Measurements from ENCODE around the gene EPHA4. TPM values are rescaled to one million over a fixed set of nuclear protein-coding genes. Genes with fewer than 3 reads are reported as not detected.

Gene EPHA4
- total and polyA plus RNA-seq, 9 donors: 11.3 to 39.3 (median 24.9) TPM

- intact Hi-C loops (cut with DNase I): no loop called here
- 96 to 100% (median 100%) methylated on average over 1 of the region's 1 CpG for WGBS, 3 donors
- H3K4me3 ChIP-seq: no peak overlapping the region
- H3K27me3 ChIP-seq: no peaks in the 10 kb centered on the region
- no peaks in the 10 kb centered on the region for H3K36me3 ChIP-seq
- no peaks in the 10 kb centered on the region for H3K4me1 ChIP-seq (ENCODE audit: insufficient read depth)
- H3K9me3 ChIP-seq: no peaks in the 10 kb centered on the region
- DNase-seq: no peak
- H3K27ac ChIP-seq: no peak overlapping the region
- no peak for TF ChIP-seq CTCF (IDR thresholded peaks at IDR 0.05)
- no peak for TF ChIP-seq POLR2A (IDR thresholded peaks at IDR 0.05)
Measured at GRCh38 chr2:221450280-221450679, 121.8 kb downstream of the EPHA4 start.

- intact Hi-C loops (cut with DNase I): no loop called here
- DNase-seq: no peak
- H3K27ac ChIP-seq: no peak overlapping the region
- H3K27me3 ChIP-seq: no peaks in the 10 kb centered on the region
- H3K4me3 ChIP-seq: no peak overlapping the region
- TF ChIP-seq POLR2A (IDR thresholded peaks at IDR 0.05) (no peak), EP300 (IDR thresholded peaks at IDR 0.05) (no peak), CTCF (IDR thresholded peaks at IDR 0.05) (no peak)
- WGBS, 3 donors: 69 to 96% (median 95%) methylated on average over 4 of the region's 4 CpGs
- no peaks in the 10 kb centered on the region for H3K36me3 ChIP-seq
- H3K9me3 ChIP-seq: no peaks in the 10 kb centered on the region
- no peaks in the 10 kb centered on the region for H3K4me1 ChIP-seq (ENCODE audit: insufficient read depth)
Measured at GRCh38 chr2:221449406-221449805, 122.7 kb downstream of the EPHA4 start.

- 86 to 89% (median 88%) methylated on average over 4 of the region's 4 CpGs for WGBS, 3 donors
Measured at GRCh38 chr2:221448844-221449390, 123.2 kb downstream of the EPHA4 start.

GRCh38 chr2:221448057-221448843 is 123.9 kb downstream of the EPHA4 start:
- Histone ChIP-seq H3K27ac (no peak overlapping the region), H3K27me3 (no peaks in the 10 kb centered on the region), H3K4me3 (no peak overlapping the region), H3K9me3 (no peaks in the 10 kb centered on the region), H3K4me1 (ENCODE audit: insufficient read depth) (no peaks in the 10 kb centered on the region), H3K36me3 (no peaks in the 10 kb centered on the region)
- no peak for DNase-seq
- no peak for TF ChIP-seq POLR2A (IDR thresholded peaks at IDR 0.05)
- TF ChIP-seq EP300 (IDR thresholded peaks at IDR 0.05): no peak
- TF ChIP-seq CTCF (IDR thresholded peaks at IDR 0.05): no peak
- intact Hi-C loops (cut with DNase I): no loop called here
- WGBS, 3 donors: 87 to 90% (median 90%) methylated on average over 8 of the region's 8 CpGs

More at GRCh38 chr2:221448844-221449390, 123.2 kb downstream of the EPHA4 start:
- no peak for DNase-seq
- no peaks in the 10 kb centered on the region for H3K36me3 ChIP-seq
- H3K27ac ChIP-seq: no peak overlapping the region
- H3K4me1 ChIP-seq (ENCODE audit: insufficient read depth): no peaks in the 10 kb centered on the region
- no peaks in the 10 kb centered on the region for H3K9me3 ChIP-seq
- H3K27me3 ChIP-seq: no peaks in the 10 kb centered on the region
- H3K4me3 ChIP-seq: no peak overlapping the region
- intact Hi-C loops (cut with DNase I): no loop called here
- TF ChIP-seq CTCF (IDR thresholded peaks at IDR 0.05) (no peak), POLR2A (IDR thresholded peaks at IDR 0.05) (no peak), EP300 (IDR thresholded peaks at IDR 0.05) (no peak)

Data from ovary (tissue), 9 donors.